Inflammatory macrophage (primary cell): Measurements from ENCODE around the gene PCDHGA2.
A peak's percentile ranks its signal among the peaks of the same experiment; 100 is the strongest.

Experiments
- DNase-seq, 2 donors: peaks; one replicate each; pipeline ENCODE4 v3.0.0-alpha.2; 2020 to 2022

The PCDHGA2 gene

GRCh38 chr5:141383345-141383744 lies 44.8 kb downstream of the PCDHGA2 start:
- DNase-seq: no peak

GRCh38 chr5:141384471-141385267 lies 46.1 kb downstream of the PCDHGA2 start:
- DNase-seq: no peak

- DNase-seq: peak in 1 of 2 donors; percentile 41
Measured at GRCh38 chr5:141387557-141388311, 49.2 kb downstream of the PCDHGA2 start, which contains the start of gene PCDHGB4. Gene PCDHGB4 (plus strand): TSS chr5:141387698. CDS start chr5:141387885, 187 bp downstream.

GRCh38 chr5:141388661-141389060 lies 50.1 kb downstream of the PCDHGA2 start:
- no peak for DNase-seq

- DNase-seq: no peak
Measured at GRCh38 chr5:141389153-141390042, 50.8 kb downstream of the PCDHGA2 start.

- no peak for DNase-seq
Measured at GRCh38 chr5:141392429-141393198, 54.1 kb downstream of the PCDHGA2 start, which contains the start of gene PCDHGA8. Gene PCDHGA8 (plus strand): TSS chr5:141392633. CDS start chr5:141392814, 181 bp downstream.
